Stomach (tissue), 9 donors: ENCODE results near the gene MFSD12. TPM values are rescaled to one million over a fixed set of nuclear protein-coding genes. Genes with fewer than 3 reads are reported as not detected.

Experiments
- DNase-seq, 2 donors: peaks; one replicate each; pipeline versions ENCODE4 v3.0.0 to v3.0.0-alpha.2; 2013 to 2019
- H3K27ac ChIP-seq, 5 donors: fragments of 200-600 bp in 4 of 5; sonication (generic) in 4 of 5; one replicate each; pipeline ENCODE4 v1.5.1; 2013 to 2019; ENCODE audit warnings: mild to moderate bottlenecking in 1 of 5, moderate library complexity in 1 of 5
- H3K27me3 ChIP-seq, 3 donors: fragments of 200-600 bp; sonication (generic); one replicate each; pipeline ENCODE4 v1.5.1; 2017 to 2019; ENCODE audit warnings: mixed run types in 1 of 3
- H3K36me3 ChIP-seq, 4 donors: fragments of 200-600 bp; sonication (generic); 1 replicate in 3 of 4; 2 replicates in 1 of 4; pipeline ENCODE4 v1.5.1; 2016 to 2019
- H3K4me1 ChIP-seq, 4 donors: fragments of 200-600 bp; sonication (generic); one replicate each; pipeline ENCODE4 v1.5.1; 2016 to 2019
- H3K4me3 ChIP-seq, 4 donors: fragments of 200-600 bp; sonication (generic) in 3 of 4; one replicate each; pipeline ENCODE4 v1.5.1; 2016 to 2019; ENCODE audit warnings: mild to moderate bottlenecking in 1 of 4
- H3K9me3 ChIP-seq, 4 donors: fragments of 200-600 bp; sonication (generic); one replicate each; pipeline ENCODE4 v1.5.1; 2016 to 2019
- EP300 ChIP-seq: sonication (generic); formaldehyde crosslinking; IDR thresholded peaks from one replicate; pipeline ENCODE4 v1.6.1; 2017; ENCODE audit warnings: antibody characterized with exemption
- POLR2A ChIP-seq, 4 donors: fragments of 450-650 bp; IDR thresholded peaks; one replicate each; pipeline ENCODE4 v1.6.1; 2016; ENCODE audit warnings: antibody characterized with exemption in 4 of 4, control low read depth in 2 of 4, mild to moderate bottlenecking in 1 of 4, moderate library complexity in 1 of 4
- POLR2AphosphoS5 ChIP-seq, 3 donors: sonication (generic); formaldehyde crosslinking; IDR thresholded peaks; one replicate each; pipeline ENCODE4 v1.6.1; 2016; ENCODE audit warnings: antibody characterized with exemption in 3 of 3
- WGBS, 5 donors: extraction: QIAGEN DNeasy Blood & Tissue Kit in 3 of 5; methylation state at CpG; one replicate each; pipeline versions ENCODE4 v1.1.5 to v1.1.7; 2013 to 2018; 5-methylcytosine and 5-hydroxymethylcytosine counted together
- intact Hi-C: fragments of 100-400 bp; cut with DNase I; formaldehyde crosslinking; loops from one replicate; pipeline ENCODE4 v1.15.1; 2023; ENCODE audit warnings: low total_unique reads
- polyA plus RNA-seq, 3 donors: library from polyadenylated mRNA; stranded (reverse); fragments of 200-250 nt; gene quantifications; one replicate each; pipeline ENCODE4 v1.2.3, GENCODE V29; 2013
- total RNA-seq, 5 donors: library from RNA; depleted of rRNA; stranded (reverse); fragments of >200 nt; gene quantifications; one replicate each; pipeline versions ENCODE4 v1.1.0 to v1.2.3, GENCODE V29; 2014 to 2016
- TF ChIP-seq, protein P1 (sequence below), 7 experiments: fragments of 450-650 bp in 4 of 7; fragments of 200-600 bp in 3 of 7; sonication (generic) in 3 of 7; IDR thresholded peaks; one replicate each; pipeline ENCODE4 v1.5.1; 2016 to 2019; ENCODE audit warnings: antibody characterized with exemption in 7 of 7, control low read depth in 2 of 7, mild to moderate bottlenecking in 1 of 7
- donor health status: healthy with polysubstance abuse.
- donor health status: Bipolar disorder and iron deficiency.
- donor health status: healthy.

MFSD12 gene
- total and polyA plus RNA-seq, 8 donors, result 0.58 to 96.4 (median 34.8) TPM

DNA sequence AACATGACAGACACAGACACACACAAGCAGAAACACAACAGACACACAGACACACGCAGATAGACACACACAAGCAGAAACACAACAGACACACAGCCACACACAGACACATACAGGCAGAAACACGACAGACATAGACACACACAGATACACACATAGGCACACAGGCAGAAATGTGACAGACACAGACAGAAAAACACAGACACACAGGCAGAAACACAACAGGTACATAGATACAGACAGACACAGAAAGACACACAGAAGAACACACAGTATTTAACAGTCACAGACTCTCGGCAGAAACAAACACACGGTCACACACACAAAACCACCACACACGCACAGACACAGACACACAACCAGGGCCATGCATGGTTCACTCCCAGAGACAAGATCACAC lies 48.4 kb upstream of the MFSD12 start:
- H3K4me1 ChIP-seq, result peaks cover 13 to 61% (median 51%) of the 10 kb centered on the region in 4 donors
- H3K36me3 ChIP-seq, result peaks cover 0 to 9% (median 7%) of the 10 kb centered on the region in 4 donors
- H3K27me3 ChIP-seq, result peaks cover 0 to 31% (median 4%) of the 10 kb centered on the region in 3 donors
- H3K4me3 ChIP-seq, result peak overlapping the region; percentile 48 to 58 (median 54)
- no peak for DNase-seq
- H3K9me3 ChIP-seq, result no peaks in the 10 kb centered on the region
- TF ChIP-seq POLR2A (IDR thresholded peaks at IDR 0.05), result no peak
- TF ChIP-seq POLR2AphosphoS5 (IDR thresholded peaks at IDR 0.05), result no peak
- TF ChIP-seq, protein P1, sequence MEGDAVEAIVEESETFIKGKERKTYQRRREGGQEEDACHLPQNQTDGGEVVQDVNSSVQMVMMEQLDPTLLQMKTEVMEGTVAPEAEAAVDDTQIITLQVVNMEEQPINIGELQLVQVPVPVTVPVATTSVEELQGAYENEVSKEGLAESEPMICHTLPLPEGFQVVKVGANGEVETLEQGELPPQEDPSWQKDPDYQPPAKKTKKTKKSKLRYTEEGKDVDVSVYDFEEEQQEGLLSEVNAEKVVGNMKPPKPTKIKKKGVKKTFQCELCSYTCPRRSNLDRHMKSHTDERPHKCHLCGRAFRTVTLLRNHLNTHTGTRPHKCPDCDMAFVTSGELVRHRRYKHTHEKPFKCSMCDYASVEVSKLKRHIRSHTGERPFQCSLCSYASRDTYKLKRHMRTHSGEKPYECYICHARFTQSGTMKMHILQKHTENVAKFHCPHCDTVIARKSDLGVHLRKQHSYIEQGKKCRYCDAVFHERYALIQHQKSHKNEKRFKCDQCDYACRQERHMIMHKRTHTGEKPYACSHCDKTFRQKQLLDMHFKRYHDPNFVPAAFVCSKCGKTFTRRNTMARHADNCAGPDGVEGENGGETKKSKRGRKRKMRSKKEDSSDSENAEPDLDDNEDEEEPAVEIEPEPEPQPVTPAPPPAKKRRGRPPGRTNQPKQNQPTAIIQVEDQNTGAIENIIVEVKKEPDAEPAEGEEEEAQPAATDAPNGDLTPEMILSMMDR (IDR thresholded peaks at IDR 0.05), result no peak
- no peak for TF ChIP-seq EP300
- WGBS, 5 donors, result 22 to 56% (median 48%) methylated on average over 5 of the region's 5 CpGs
- H3K27ac ChIP-seq, result peak overlapping the region in 3 of 5 donors; percentile 25 to 85 (median 76)
- intact Hi-C loops, result no loop called here

DNA sequence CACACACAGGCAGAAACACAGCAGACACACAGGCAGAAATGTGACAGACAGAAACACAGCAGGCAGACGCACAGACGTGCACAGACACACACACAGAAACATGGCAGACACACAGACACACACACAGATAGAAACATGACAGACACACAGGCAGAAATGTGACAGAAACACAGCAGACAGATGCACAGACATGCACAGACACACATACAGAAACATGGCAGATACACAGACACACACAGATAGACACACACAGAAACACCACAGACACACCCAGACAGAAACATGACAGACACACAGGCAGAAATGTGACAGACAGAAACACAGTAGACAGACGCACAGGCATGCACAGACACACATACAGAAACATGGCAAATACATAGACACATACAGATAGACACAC lies 48.0 kb upstream of the MFSD12 start:
- H3K9me3 ChIP-seq, result no peaks in the 10 kb centered on the region
- intact Hi-C loops, result no loop called here
- peak overlapping the region in 3 of 5 donors; percentile 53 to 70 (median 60) for H3K27ac ChIP-seq
- 62 to 81% (median 68%) methylated on average over 3 of the region's 3 CpGs for WGBS, 5 donors
- DNase-seq, result no peak
- no peak for TF ChIP-seq POLR2AphosphoS5 (IDR thresholded peaks at IDR 0.05)
- TF ChIP-seq, protein P1 (IDR thresholded peaks at IDR 0.05), result no peak
- TF ChIP-seq EP300, result no peak
- TF ChIP-seq POLR2A (IDR thresholded peaks at IDR 0.05), result no peak
- peaks cover 0 to 6% (median 4%) of the 10 kb centered on the region in 4 donors for H3K36me3 ChIP-seq
- H3K4me3 ChIP-seq, result peak overlapping the region in 2 of 4 donors; percentile 48 to 58
- peaks cover 0 to 31% (median 4%) of the 10 kb centered on the region in 3 donors for H3K27me3 ChIP-seq
- peaks cover 13 to 61% (median 51%) of the 10 kb centered on the region in 4 donors for H3K4me1 ChIP-seq

DNA sequence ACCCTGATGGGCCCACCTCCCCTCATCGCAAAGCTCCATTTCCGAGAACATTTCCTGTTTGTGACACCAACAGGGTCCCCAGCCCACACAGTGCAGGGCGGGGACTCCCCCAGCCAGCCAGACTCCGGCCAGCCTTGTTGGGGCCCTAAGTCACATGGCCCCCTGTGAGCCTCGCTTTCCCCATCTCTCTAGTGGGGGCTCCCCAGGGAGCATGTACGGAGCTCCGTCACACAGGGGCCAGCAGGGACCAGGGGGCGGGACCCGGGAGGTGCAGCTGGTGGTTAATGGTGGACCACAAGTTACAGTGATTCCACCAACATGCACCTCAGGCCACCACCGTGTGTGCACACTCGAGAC lies 47.6 kb upstream of the MFSD12 start:
- H3K9me3 ChIP-seq, result no peaks in the 10 kb centered on the region
- peaks cover 13 to 61% (median 51%) of the 10 kb centered on the region in 4 donors for H3K4me1 ChIP-seq
- H3K36me3 ChIP-seq, result peaks cover 0 to 6% (median 3%) of the 10 kb centered on the region in 4 donors
- TF ChIP-seq POLR2AphosphoS5 (IDR thresholded peaks at IDR 0.05), result no peak
- TF ChIP-seq EP300, result no peak
- TF ChIP-seq POLR2A (IDR thresholded peaks at IDR 0.05), result no peak
- TF ChIP-seq, protein P1 (IDR thresholded peaks at IDR 0.05), result no peak
- H3K27me3 ChIP-seq, result peaks cover 0 to 31% (median 4%) of the 10 kb centered on the region in 3 donors
- 50 to 61% (median 58%) methylated on average over 4 to 11 of the region's 11 CpGs for WGBS, 5 donors
- H3K27ac ChIP-seq, result peak overlapping the region in 4 of 5 donors; percentile 44 to 70 (median 56)
- peak overlapping the region in 2 of 4 donors; percentile 7 to 58 for H3K4me3 ChIP-seq
- intact Hi-C loops, result no loop called here
- no peak for DNase-seq

DNA sequence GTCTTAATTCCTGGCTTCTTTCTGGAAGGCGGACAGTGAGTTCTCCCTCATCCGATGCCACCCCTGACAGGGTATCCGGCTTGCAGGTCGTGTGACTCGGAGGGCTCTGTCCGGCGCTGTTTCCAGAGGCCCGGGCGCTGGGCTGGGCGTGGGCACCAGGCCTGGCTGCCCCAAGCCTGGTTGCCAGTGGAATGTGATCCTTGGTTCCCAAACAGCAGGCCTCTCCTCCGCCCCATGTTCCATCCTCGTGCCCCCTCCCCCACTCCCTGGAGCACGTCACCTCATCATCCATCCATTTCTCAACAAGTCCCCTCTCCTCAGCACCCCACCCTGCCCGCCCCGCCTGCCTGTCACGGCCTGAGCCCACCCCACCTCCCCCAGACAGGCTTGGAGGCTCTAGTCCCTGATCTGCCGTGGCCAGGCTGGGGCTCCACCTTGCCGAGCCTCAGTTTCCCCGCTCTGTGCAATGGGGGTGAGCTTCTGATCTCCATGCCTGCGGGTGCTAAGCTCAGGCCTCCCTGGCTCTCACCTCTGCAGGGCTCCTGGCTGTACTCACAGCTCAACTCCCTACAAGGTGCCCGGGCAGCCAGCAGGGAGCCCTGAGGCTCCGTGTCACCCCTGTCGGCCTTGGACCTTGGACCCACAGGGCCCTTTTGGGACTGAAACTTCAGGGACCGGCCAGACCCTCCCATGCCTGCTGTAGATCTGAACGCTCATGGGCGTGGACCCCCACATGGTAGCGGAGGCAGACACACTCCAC lies 47.0 kb upstream of the MFSD12 start:
- Histone ChIP-seq H3K4me3 (peak overlapping the region in 2 of 4 donors; percentile 7 to 58), H3K27me3 (peaks cover 0 to 31% (median 4%) of the 10 kb centered on the region in 3 donors), H3K36me3 (peaks cover 0 to 11% (median 5%) of the 10 kb centered on the region in 4 donors), H3K4me1 (peaks cover 13 to 61% (median 51%) of the 10 kb centered on the region in 4 donors), H3K27ac (peak overlapping the region in 4 of 5 donors; percentile 44 to 70 (median 56)), H3K9me3 (no peaks in the 10 kb centered on the region)
- 67 to 78% (median 75%) methylated on average over 21 to 27 of the region's 27 CpGs for WGBS, 5 donors
- DNase-seq, result no peak
- intact Hi-C loops, result no loop called here
- TF ChIP-seq, protein P1 (IDR thresholded peaks at IDR 0.05), result no peak
